Heart right ventricle (tissue), 16 donors: ENCODE data around the gene CCDC195. TPM values are rescaled to one million over a fixed set of nuclear protein-coding genes. Genes with fewer than 3 reads are reported as not detected.

Experiments
- ATAC-seq, 8 donors: fragments of 200-7000 bp; cut with Tn5 transposase; one replicate each; pipeline ENCODE4 v1.9.1; 2020; ENCODE audit warnings: mild to moderate bottlenecking in 8 of 8, moderate library complexity in 8 of 8, moderate number of reproducible peaks in 1 of 8
- DNase-seq, 2 donors: peaks; one replicate each; pipeline ENCODE4 v3.0.0-alpha.2; 2020
- H3K27ac ChIP-seq, 10 donors: fragments of 200-600 bp; sonication (generic) in 2 of 10; one replicate each; pipeline versions ENCODE4 v1.5.0 to v1.8.0; 2020 to 2022; ENCODE audit warnings: mild to moderate bottlenecking in 3 of 10
- H3K27me3 ChIP-seq, 7 donors: fragments of 200-600 bp; one replicate each; pipeline ENCODE4 v1.8.0; 2021 to 2022; ENCODE audit warnings: mild to moderate bottlenecking in 2 of 7
- H3K36me3 ChIP-seq, 9 donors: fragments of 200-600 bp; sonication (generic) in 1 of 9; one replicate each; pipeline versions ENCODE4 v1.5.0 to v1.8.0; 2020 to 2022; ENCODE audit warnings: mild to moderate bottlenecking in 2 of 9
- H3K4me1 ChIP-seq, 9 donors: fragments of 200-600 bp; sonication (generic) in 1 of 9; one replicate each; pipeline versions ENCODE4 v1.5.0 to v1.8.0; 2020 to 2022; ENCODE audit warnings: mild to moderate bottlenecking in 4 of 9
- H3K4me3 ChIP-seq, 10 donors: fragments of 200-600 bp; sonication (generic) in 2 of 10; one replicate each; pipeline versions ENCODE4 v1.5.0 to v1.8.0; 2020 to 2022; ENCODE audit warnings: mild to moderate bottlenecking in 7 of 10, moderate library complexity in 2 of 10
- H3K9me3 ChIP-seq, 11 donors: fragments of 200-600 bp in 10 of 11; sonication (generic) in 2 of 11; one replicate each; pipeline versions ENCODE4 v1.5.0 to v1.8.0; 2013 to 2022; ENCODE audit warnings: mild to moderate bottlenecking in 2 of 11, control low read depth in 1 of 11, moderate library complexity in 1 of 11
- WGBS, 2 donors: extraction: QIAGEN DNeasy Blood & Tissue Kit; methylation state at CpG; one replicate each; pipeline ENCODE4 v1.1.7; 2013; ENCODE audit warnings: inconsistent platforms in 1 of 2; 5-methylcytosine and 5-hydroxymethylcytosine counted together
- intact Hi-C, 10 donors: fragments of 100-400 bp; cut with DNase I; formaldehyde crosslinking; loops; one replicate each; pipeline versions ENCODE4 v1.11.1 to v1.14.2; 2022
- polyA plus RNA-seq, 2 donors: library from polyadenylated mRNA; stranded (reverse); fragments of 200-250 nt; gene quantifications; one replicate each; pipeline ENCODE4 v1.2.3, GENCODE V29; 2013
- total RNA-seq, 10 donors: library from RNA; stranded (reverse); fragmentation: NEBNext Ultra II Directional in 3 of 10; extraction: Animal tissue kit (Norgen Biotek cat#: 25700) in 3 of 10; gene quantifications; one replicate each; pipeline versions ENCODE4 v1.2.1 to v1.2.4, GENCODE V29; 2021 to 2023
- TF ChIP-seq, protein P1 (sequence below), 9 donors: fragments of 200-600 bp; sonication (generic) in 2 of 9; IDR thresholded peaks; one replicate each; pipeline versions ENCODE4 v1.5.0 to v1.8.0; 2021 to 2022; ENCODE audit warnings: antibody characterized with exemption in 9 of 9, mild to moderate bottlenecking in 5 of 9, moderate library complexity in 1 of 9
- donor health status: Arrhythmogenic right ventricular cardiomyopathy.
- donor health status: ischemic (EF 13 %, LVEDD 7.1; RV severe dilation, severe dysfunction).
- donor health status: healthy with polysubstance abuse.
- donor health status: DM: no; HTN: yes; CAD: no.
- donor health status: DM: no; HTN: no; CAD: no.
- donor health status: ischemic (EF 25% LVEDD 6.9; RV normal size, moderate dysfunction).
- donor health status: ischemic (EF 25% LVEDD 5.7; RV mildly dilated, moderate dysfunction).
- donor health status: healthy.
- donor health status: DM: yes; HTN: yes; CAD: no.
- donor health status: Ischemic cardiomyopathy.
- donor health status: ischemic (EF 35%, LVEDD 5.7; RV mildly dilated, moderate dysfunction).
- donor health status: nonischemic (EF 11% LVEDD 7.7; RV severe dilation, severe dysfunction).
- donor health status: DM: yes; HTN: yes; CAD: no.
- donor health status: PGD.
- donor health status: ischemic (EF 29% LVEDD 5.4; RV normal size, mild dysfunction).
- donor health status: nonischemic (EF 23%, LVEDD 6.1; RV moderate dilation, normal function).

The CCDC195 gene
- total and polyA plus RNA-seq, 12 donors, result not detected

DNA sequence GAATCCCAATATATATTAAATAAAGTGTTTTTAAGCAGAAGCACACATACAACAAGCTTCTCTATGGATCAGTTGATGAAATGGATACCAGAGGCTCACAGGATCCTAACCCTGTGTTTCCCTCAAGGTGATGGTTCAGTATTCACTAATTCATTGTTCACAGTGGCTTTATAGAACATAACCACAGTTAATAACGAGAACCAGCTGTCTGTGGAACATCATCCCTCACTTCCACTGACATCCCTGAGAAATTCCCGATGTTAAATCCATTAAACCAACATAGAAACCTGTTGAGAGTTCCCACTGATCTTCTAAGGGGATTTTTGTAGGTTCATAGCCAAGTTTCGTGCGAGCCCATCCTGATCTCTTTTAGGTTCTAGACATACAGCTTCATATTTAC is 29.0 kb downstream of the CCDC195 start:
- DNase-seq, result no peak
- TF ChIP-seq, protein P1, sequence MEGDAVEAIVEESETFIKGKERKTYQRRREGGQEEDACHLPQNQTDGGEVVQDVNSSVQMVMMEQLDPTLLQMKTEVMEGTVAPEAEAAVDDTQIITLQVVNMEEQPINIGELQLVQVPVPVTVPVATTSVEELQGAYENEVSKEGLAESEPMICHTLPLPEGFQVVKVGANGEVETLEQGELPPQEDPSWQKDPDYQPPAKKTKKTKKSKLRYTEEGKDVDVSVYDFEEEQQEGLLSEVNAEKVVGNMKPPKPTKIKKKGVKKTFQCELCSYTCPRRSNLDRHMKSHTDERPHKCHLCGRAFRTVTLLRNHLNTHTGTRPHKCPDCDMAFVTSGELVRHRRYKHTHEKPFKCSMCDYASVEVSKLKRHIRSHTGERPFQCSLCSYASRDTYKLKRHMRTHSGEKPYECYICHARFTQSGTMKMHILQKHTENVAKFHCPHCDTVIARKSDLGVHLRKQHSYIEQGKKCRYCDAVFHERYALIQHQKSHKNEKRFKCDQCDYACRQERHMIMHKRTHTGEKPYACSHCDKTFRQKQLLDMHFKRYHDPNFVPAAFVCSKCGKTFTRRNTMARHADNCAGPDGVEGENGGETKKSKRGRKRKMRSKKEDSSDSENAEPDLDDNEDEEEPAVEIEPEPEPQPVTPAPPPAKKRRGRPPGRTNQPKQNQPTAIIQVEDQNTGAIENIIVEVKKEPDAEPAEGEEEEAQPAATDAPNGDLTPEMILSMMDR (IDR thresholded peaks at IDR 0.05), result no peak
- intact Hi-C loops, result no loop called here
- ATAC-seq, result no peak
- Histone ChIP-seq H3K4me1 (no peaks in the 10 kb centered on the region), H3K9me3 (no peaks in the 10 kb centered on the region), H3K4me3 (no peak overlapping the region), H3K36me3 (no peaks in the 10 kb centered on the region), H3K27me3 (peaks cover 0 to 4% (median 0%) of the 10 kb centered on the region in 7 donors), H3K27ac (no peak overlapping the region)
- WGBS, 2 donors, result 73 to 76% methylated on average over 4 of the region's 4 CpGs

DNA sequence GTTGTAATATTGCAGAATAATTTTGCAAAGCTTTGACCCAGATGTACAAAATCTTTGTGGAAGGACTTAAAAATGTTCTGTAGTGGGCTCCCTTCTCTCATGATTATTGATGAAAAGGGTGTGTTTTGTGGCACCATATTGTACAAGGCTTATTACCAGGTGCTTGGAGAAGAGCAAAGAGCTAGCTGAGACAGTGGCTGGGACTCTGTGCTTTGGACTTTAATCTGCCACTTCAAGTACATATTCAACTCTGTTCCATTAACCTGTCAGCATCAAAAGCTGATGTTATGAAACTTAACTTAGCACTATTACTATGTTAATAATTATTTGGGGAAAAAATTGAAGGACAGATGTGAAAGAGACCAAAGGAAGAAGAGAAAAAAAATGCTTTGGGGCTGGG is 31.0 kb downstream of the CCDC195 start:
- DNase-seq (no peak), ATAC-seq (no peak)
- Histone ChIP-seq H3K9me3 (no peaks in the 10 kb centered on the region), H3K36me3 (no peaks in the 10 kb centered on the region), H3K27ac (no peak overlapping the region), H3K27me3 (peaks cover 0 to 4% (median 0%) of the 10 kb centered on the region in 7 donors), H3K4me3 (no peak overlapping the region), H3K4me1 (no peaks in the 10 kb centered on the region)
- TF ChIP-seq, protein P1 (IDR thresholded peaks at IDR 0.05), result no peak
- intact Hi-C loops, result no loop called here

DNA sequence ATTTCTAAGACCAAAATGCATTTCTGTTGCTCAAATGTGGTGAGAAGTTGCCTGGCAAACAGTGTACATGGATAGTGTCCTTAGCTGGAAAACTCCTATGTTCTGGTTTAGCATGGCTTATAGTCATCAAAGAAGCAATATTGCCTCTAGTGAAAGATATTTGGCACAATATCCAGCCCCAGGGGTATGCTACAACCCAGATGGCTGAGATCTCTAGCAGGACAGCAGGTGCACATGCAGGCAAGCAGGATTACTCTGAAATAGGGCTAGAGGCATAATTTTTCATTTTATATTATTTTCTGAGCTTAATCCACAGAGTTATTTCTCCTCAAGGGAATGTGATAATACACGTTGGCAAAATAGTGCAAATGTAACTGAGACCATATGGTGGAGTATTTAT is 34.0 kb downstream of the CCDC195 start:
- H3K27ac ChIP-seq, result no peak overlapping the region
- no peaks in the 10 kb centered on the region for H3K36me3 ChIP-seq
- WGBS, 2 donors, result 38 to 49% methylated on average over 1 of the region's 1 CpG
- H3K27me3 ChIP-seq, result peaks cover 0 to 4% (median 0%) of the 10 kb centered on the region in 7 donors
- intact Hi-C loops, result no loop called here
- H3K4me1 ChIP-seq, result no peaks in the 10 kb centered on the region
- DNase-seq, result no peak
- H3K9me3 ChIP-seq, result no peaks in the 10 kb centered on the region
- no peak overlapping the region for H3K4me3 ChIP-seq
- no peak for ATAC-seq
- TF ChIP-seq, protein P1 (IDR thresholded peaks at IDR 0.05), result no peak

DNA sequence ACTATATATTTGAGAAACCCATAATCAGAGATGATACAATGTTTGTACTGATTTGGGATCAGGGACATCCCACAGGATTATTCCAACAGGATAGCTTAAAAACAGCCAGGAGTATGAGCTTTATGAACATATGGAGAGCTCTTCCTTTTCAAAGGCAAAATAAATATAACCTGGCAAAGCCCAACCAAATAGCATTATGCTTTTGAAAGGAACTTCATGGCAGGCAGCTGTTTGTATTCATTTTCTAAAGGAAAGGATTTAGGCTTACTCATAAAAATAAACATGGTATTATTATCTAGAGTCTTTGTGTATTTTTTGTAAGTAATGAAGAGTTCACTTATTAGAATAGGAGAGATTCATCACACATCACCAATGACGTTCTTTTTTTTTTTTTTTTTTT is 44.4 kb downstream of the CCDC195 start:
- WGBS, 2 donors, result 55 to 71% methylated on average over 1 of the region's 1 CpG
- Histone ChIP-seq H3K4me1 (no peaks in the 10 kb centered on the region), H3K27ac (no peak overlapping the region), H3K4me3 (no peak overlapping the region), H3K9me3 (no peaks in the 10 kb centered on the region), H3K27me3 (peaks cover 0 to 5% (median 0%) of the 10 kb centered on the region in 7 donors), H3K36me3 (no peaks in the 10 kb centered on the region)
- intact Hi-C loops, result no loop called here
- DNase-seq, result no peak
- no peak for ATAC-seq
- TF ChIP-seq, protein P1 (IDR thresholded peaks at IDR 0.05), result no peak

DNA sequence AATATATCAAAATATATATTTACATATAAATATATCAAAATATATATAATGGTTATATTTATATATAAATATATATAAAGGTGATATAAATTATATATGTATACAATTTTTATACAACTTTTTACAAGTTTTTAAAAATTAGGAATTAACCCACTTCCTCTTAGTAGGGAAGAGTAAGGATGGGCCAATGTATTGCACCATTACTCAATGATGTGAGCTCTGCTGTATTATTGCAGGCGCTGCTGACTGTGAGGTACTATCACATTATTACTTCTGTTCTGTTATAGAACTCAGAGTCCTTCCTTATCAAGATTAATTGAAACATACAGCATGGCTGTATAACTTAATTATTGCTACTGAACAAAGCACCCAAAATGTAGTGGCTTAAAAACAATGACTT is 46.0 kb downstream of the CCDC195 start:
- TF ChIP-seq, protein P1 (IDR thresholded peaks at IDR 0.05), result no peak
- H3K9me3 ChIP-seq, result no peaks in the 10 kb centered on the region
- no peak overlapping the region for H3K4me3 ChIP-seq
- no peaks in the 10 kb centered on the region for H3K36me3 ChIP-seq
- H3K27ac ChIP-seq, result no peak overlapping the region
- DNase-seq (no peak), ATAC-seq (no peak)
- no peaks in the 10 kb centered on the region for H3K4me1 ChIP-seq
- intact Hi-C loops, result no loop called here
- no peaks in the 10 kb centered on the region for H3K27me3 ChIP-seq
- 91 to 96% methylated on average over 1 of the region's 1 CpG for WGBS, 2 donors
